ENCODE data around the gene GOLIM4. TPM values are rescaled to one million over a fixed set of nuclear protein-coding genes. Genes with fewer than 3 reads are reported as not detected.

GOLIM4 gene
- polyA plus RNA-seq, 1 donor from 2014 or later: 3.2 TPM

GRCh38 chr3:168094580-168094876, 1.2 kb downstream of the GOLIM4 start:
- Histone ChIP-seq H2AFZ (ENCODE audit: low read depth, low read length) (peak overlapping the region; percentile 57), H3F3A (ENCODE audit: insufficient read depth, low read length, poor library complexity, severe bottlenecking) (no peaks in the 10 kb centered on the region), H3K9ac (ENCODE audit: low read length) (peak overlapping the region; percentile 59), H3K79me2 (replicated peaks; ENCODE audit: insufficient read depth, low read length) (peaks cover 31% of the 10 kb centered on the region), H3K4me3 (ENCODE audit: low read length) (peak overlapping the region; percentile 92), H3K9me2 (ENCODE audit: insufficient read depth, low read length) (no peaks in the 10 kb centered on the region), H3K9me3 (ENCODE audit: low read length) (no peaks in the 10 kb centered on the region), H3K27ac (ENCODE audit: low read length) (no peak overlapping the region), H3K4me2 (ENCODE audit: low read length) (peak overlapping the region; percentile 57), H3K36me3 (ENCODE audit: insufficient read depth, low read length) (no peaks in the 10 kb centered on the region), H3K27me3 (ENCODE audit: insufficient read depth, low read depth, low read length) (no peaks in the 10 kb centered on the region), H4K20me1 (ENCODE audit: insufficient read depth) (no peaks in the 10 kb centered on the region)
- TF ChIP-seq EP300 (conservative IDR thresholded peaks at IDR 0.05; ENCODE audit: poor library complexity, severe bottlenecking): no peak

- H3F3A ChIP-seq (ENCODE audit: insufficient read depth, low read length, poor library complexity, severe bottlenecking): no peaks in the 10 kb centered on the region
- TF ChIP-seq EZH2 (IDR thresholded peaks at IDR 0.05; ENCODE audit: borderline replicate concordance, insufficient read depth, low read length, poor library complexity, severe bottlenecking) (no peak), EP300 (conservative IDR thresholded peaks at IDR 0.05; ENCODE audit: poor library complexity, severe bottlenecking) (no peak), SMC3 (conservative IDR thresholded peaks at IDR 0.05; ENCODE audit: poor library complexity) (no peak), MXI1 (conservative IDR thresholded peaks at IDR 0.05; ENCODE audit: poor library complexity, severe bottlenecking) (no peak), REST (IDR thresholded peaks at IDR 0.05; ENCODE audit: borderline replicate concordance) (no peak), CTCF (IDR thresholded peaks at IDR 0.05; ENCODE audit: poor library complexity, severe bottlenecking) (no peak), RAD21 (conservative IDR thresholded peaks at IDR 0.05) (no peak), TAF1 (IDR thresholded peaks at IDR 0.05; ENCODE audit: low read depth) (no peak), POLR2AphosphoS5 (IDR thresholded peaks at IDR 0.05) (no peak)
- no peak overlapping the region for H2AFZ ChIP-seq (ENCODE audit: low read depth, low read length)
- peaks cover 33% of the 10 kb centered on the region for H3K79me2 ChIP-seq (replicated peaks; ENCODE audit: insufficient read depth, low read length)
- peak overlapping the region; percentile 57 for H3K4me2 ChIP-seq (ENCODE audit: low read length)
- H3K4me3 ChIP-seq (ENCODE audit: low read length): peak overlapping the region; percentile 92
- no peak overlapping the region for H3K27ac ChIP-seq (ENCODE audit: low read length)
- H3K9ac ChIP-seq (ENCODE audit: low read length): no peak overlapping the region
- H3K36me3 ChIP-seq (ENCODE audit: insufficient read depth, low read length): no peaks in the 10 kb centered on the region
- no peaks in the 10 kb centered on the region for H3K9me3 ChIP-seq (ENCODE audit: low read length)
- H3K27me3 ChIP-seq (ENCODE audit: insufficient read depth, low read depth, low read length): no peaks in the 10 kb centered on the region
- no peaks in the 10 kb centered on the region for H4K20me1 ChIP-seq (ENCODE audit: insufficient read depth)
- H3K9me2 ChIP-seq (ENCODE audit: insufficient read depth, low read length): no peaks in the 10 kb centered on the region
These were observed 1.9 kb downstream of the GOLIM4 start for GRCh38 chr3:168093790-168094189.

- peak overlapping the region; percentile 92 for H3K4me3 ChIP-seq (ENCODE audit: low read length)
- H2AFZ ChIP-seq (ENCODE audit: low read depth, low read length): no peak overlapping the region
- no peaks in the 10 kb centered on the region for H3K27me3 ChIP-seq (ENCODE audit: insufficient read depth, low read depth, low read length)
- H3K9ac ChIP-seq (ENCODE audit: low read length): no peak overlapping the region
- H3F3A ChIP-seq (ENCODE audit: insufficient read depth, low read length, poor library complexity, severe bottlenecking): no peaks in the 10 kb centered on the region
- TF ChIP-seq POLR2AphosphoS5 (IDR thresholded peaks at IDR 0.05) (no peak), TAF1 (IDR thresholded peaks at IDR 0.05; ENCODE audit: low read depth) (no peak), RAD21 (conservative IDR thresholded peaks at IDR 0.05) (no peak)
- H3K9me2 ChIP-seq (ENCODE audit: insufficient read depth, low read length): no peaks in the 10 kb centered on the region
- H3K27ac ChIP-seq (ENCODE audit: low read length): no peak overlapping the region
- no peaks in the 10 kb centered on the region for H3K36me3 ChIP-seq (ENCODE audit: insufficient read depth, low read length)
- H3K79me2 ChIP-seq (replicated peaks; ENCODE audit: insufficient read depth, low read length): peaks cover 38% of the 10 kb centered on the region
- H3K4me2 ChIP-seq (ENCODE audit: low read length): no peak overlapping the region
- no peaks in the 10 kb centered on the region for H4K20me1 ChIP-seq (ENCODE audit: insufficient read depth)
- no peaks in the 10 kb centered on the region for H3K9me3 ChIP-seq (ENCODE audit: low read length)
These were observed 2.5 kb downstream of the GOLIM4 start for GRCh38 chr3:168093229-168093628.

Data from neural cell (in vitro differentiated cells).